Lower lobe of right lung (tissue), 2 donors: ENCODE data around the gene ZNF605. TPM values are rescaled to one million over a fixed set of nuclear protein-coding genes. Genes with fewer than 3 reads are reported as not detected.
A peak's percentile ranks its signal among the peaks of the same experiment; 100 is the strongest.
"Not testable (repeated sequence)": the region's sequence is repeated elsewhere in the genome, so short reads cannot be mapped to it uniquely, and the experiment has no call there.

ENCODE experiments used
- ATAC-seq, 2 donors: fragments of 200-7000 bp; cut with Tn5 transposase; one replicate each; pipeline ENCODE4 v1.9.1; 2020 to 2022; ENCODE audit warnings: mild to moderate bottlenecking in 2 of 2, moderate library complexity in 2 of 2
- DNase-seq: peaks from one replicate; pipeline ENCODE4 v3.0.0-alpha.2; 2020
- H3K27ac ChIP-seq: fragments of 200-600 bp; one replicate; pipeline ENCODE4 v1.8.0; 2022
- H3K27me3 ChIP-seq: fragments of 200-600 bp; one replicate; pipeline ENCODE4 v1.8.0; 2022; ENCODE audit warnings: low read depth
- H3K36me3 ChIP-seq: fragments of 200-600 bp; one replicate; pipeline ENCODE4 v1.8.0; 2022; ENCODE audit warnings: mild to moderate bottlenecking
- H3K4me1 ChIP-seq: fragments of 200-600 bp; one replicate; pipeline ENCODE4 v1.8.0; 2022
- H3K4me3 ChIP-seq: fragments of 200-600 bp; one replicate; pipeline ENCODE4 v1.8.0; 2022; ENCODE audit warnings: mild to moderate bottlenecking
- H3K9me3 ChIP-seq: fragments of 200-600 bp; one replicate; pipeline ENCODE4 v1.8.0; 2022
- intact Hi-C: fragments of 100-400 bp; cut with DNase I; formaldehyde crosslinking; loops from one replicate; pipeline ENCODE4 v1.11.0; 2022
- total RNA-seq: library from RNA; stranded (reverse); fragmentation: NEBNext Ultra II Directional; extraction: Animal tissue kit (Norgen Biotek cat#: 25700); gene quantifications from one replicate; pipeline ENCODE4 v1.2.1, GENCODE V29; 2021
- TF ChIP-seq, protein P1 (sequence below): fragments of 200-600 bp; IDR thresholded peaks from one replicate; pipeline ENCODE4 v1.8.0; 2022; ENCODE audit warnings: antibody characterized with exemption, mild to moderate bottlenecking
- donor health status: DM: no; HTN: yes; CAD: no; lungs with severe emphysema.

The ZNF605 gene
- total RNA-seq, 1 donor from 2014 or later: 13.3 TPM

DNA sequence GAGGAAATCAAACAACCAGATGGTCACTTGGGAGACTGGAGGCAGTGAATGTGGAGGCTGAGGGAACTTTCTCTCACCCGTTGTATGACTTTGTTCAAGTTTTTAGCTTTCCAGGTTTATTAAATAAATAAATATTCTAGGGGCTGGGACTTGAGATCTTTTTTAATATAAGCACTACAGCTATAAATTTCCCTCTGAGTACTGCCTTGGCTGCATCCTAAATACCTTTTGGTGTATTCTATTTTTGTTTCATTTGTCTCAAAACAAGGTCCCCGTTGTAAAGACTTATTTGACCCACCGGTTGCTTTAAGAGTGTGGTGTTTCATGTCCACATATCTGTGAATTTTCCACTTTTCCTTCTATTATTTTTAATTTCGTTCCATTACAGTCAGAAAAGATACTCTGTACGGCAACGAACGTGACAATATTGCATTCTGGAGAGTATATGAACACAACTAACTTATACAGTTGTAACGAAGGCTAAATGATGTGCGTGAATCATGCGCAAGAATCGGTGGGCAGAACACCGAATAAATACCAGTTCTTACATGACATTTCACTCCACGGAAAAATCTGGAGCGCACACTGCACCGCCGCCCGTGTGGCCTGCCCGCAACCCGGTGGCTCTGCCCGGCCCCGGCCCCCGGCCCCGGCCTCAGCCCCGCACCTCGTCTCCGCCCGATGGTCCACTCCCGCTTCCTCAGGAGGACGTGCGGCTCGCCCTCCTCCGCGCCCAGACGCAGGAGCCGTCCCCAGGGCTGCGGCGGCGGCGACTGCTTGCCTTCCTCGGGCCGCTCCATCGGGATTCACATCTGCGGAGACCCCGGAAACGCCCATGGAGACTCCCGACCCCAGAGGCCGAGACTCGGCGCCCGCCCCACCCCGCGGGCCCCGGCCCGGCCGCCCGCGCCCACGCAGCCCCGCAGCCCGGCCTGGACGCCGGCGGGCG is 69.3 kb downstream of the ZNF605 start:
- no peaks in the 10 kb centered on the region for H3K27me3 ChIP-seq
- H3K27ac ChIP-seq: peak overlapping the region; percentile 99
- peak; percentile 60 for DNase-seq
- TF ChIP-seq, protein P1, sequence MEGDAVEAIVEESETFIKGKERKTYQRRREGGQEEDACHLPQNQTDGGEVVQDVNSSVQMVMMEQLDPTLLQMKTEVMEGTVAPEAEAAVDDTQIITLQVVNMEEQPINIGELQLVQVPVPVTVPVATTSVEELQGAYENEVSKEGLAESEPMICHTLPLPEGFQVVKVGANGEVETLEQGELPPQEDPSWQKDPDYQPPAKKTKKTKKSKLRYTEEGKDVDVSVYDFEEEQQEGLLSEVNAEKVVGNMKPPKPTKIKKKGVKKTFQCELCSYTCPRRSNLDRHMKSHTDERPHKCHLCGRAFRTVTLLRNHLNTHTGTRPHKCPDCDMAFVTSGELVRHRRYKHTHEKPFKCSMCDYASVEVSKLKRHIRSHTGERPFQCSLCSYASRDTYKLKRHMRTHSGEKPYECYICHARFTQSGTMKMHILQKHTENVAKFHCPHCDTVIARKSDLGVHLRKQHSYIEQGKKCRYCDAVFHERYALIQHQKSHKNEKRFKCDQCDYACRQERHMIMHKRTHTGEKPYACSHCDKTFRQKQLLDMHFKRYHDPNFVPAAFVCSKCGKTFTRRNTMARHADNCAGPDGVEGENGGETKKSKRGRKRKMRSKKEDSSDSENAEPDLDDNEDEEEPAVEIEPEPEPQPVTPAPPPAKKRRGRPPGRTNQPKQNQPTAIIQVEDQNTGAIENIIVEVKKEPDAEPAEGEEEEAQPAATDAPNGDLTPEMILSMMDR: no peak
- H3K9me3 ChIP-seq: no peaks in the 10 kb centered on the region
- H3K36me3 ChIP-seq: peaks cover 33% of the 10 kb centered on the region
- peaks cover 20% of the 10 kb centered on the region for H3K4me1 ChIP-seq
- intact Hi-C loops: no loop called here
- H3K4me3 ChIP-seq: peak overlapping the region; percentile 86
- peak in 1 of 2 donors; percentile 3 for ATAC-seq

DNA sequence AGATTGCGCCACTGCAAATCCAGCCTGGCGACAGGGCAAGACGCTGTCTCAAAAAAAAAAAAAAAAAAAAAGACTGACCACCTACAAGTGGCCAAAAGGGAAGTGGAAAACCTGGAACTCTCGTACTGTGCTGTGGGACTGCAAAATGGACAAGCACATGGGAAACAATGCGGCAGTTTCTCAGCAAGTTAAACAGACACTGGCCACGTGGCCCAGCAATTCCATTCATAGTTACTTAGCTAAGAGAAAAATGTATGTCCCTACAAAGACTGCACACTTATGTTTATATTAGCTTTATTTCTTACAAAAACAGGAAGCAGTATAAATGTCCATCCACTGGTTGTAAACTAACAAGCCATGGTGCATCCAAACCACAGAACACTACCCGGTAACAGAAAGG is 74.3 kb downstream of the ZNF605 start:
- H3K9me3 ChIP-seq: no peaks in the 10 kb centered on the region
- peaks cover 63% of the 10 kb centered on the region for H3K36me3 ChIP-seq
- TF ChIP-seq, protein P1: no peak
- no peak overlapping the region for H3K27ac ChIP-seq
- intact Hi-C loops: no loop called here
- no peaks in the 10 kb centered on the region for H3K27me3 ChIP-seq
- peaks cover 13% of the 10 kb centered on the region for H3K4me1 ChIP-seq
- H3K4me3 ChIP-seq: no peak overlapping the region
- ATAC-seq: peak in 1 of 2 donors; percentile 14
- DNase-seq: no peak

DNA sequence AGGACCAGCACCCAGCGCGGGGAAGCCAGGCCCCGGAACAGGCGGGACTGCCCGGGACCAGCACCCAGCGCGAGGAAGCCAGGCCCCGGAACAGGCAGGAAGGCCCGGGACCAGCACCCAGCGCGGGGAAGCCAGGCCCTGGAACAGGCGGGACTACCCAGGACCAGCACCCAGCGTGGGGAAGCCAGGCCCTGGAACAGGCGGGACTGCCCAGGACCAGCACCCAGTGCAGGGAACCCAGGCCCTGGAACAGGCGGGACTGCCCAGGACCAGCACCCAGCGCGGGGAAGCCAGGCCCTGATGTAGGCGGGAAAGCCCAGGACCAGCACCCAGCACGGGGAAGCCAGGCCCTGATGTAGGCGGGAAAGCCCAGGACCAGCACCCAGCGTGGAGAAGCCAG is 81.5 kb downstream of the ZNF605 start:
- intact Hi-C loops, H3K27me3 ChIP-seq, H3K4me1 ChIP-seq, DNase-seq, H3K9me3 ChIP-seq, H3K4me3 ChIP-seq, ATAC-seq, H3K27ac ChIP-seq: not testable (repeated sequence)
- peaks cover 95% of the 10 kb centered on the region for H3K36me3 ChIP-seq

DNA sequence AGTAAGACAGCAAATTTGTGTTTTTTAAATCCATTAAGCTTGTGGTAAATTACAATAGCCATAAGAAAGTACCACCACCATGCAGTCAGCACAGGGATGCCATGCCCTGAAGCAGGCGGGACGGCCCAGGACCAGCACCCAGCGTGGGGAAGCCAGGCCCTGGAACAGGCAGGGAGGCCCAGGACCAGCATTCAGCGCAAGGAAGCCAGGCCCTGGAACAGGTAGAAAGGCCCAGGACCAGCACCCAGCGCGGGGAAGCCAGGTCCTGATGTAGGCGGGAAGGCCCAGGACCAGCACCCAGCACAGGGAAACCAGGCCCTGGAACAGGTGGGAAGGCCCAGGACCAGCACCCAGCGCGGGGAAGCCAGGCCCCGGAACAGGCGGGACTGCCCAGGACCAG is 81.9 kb downstream of the ZNF605 start:
- DNase-seq: no peak
- TF ChIP-seq, protein P1: no peak
- H3K27ac ChIP-seq: no peak overlapping the region
- no peaks in the 10 kb centered on the region for H3K4me1 ChIP-seq
- H3K36me3 ChIP-seq: peaks cover 95% of the 10 kb centered on the region
- no peak for ATAC-seq
- intact Hi-C loops: no loop called here
- H3K27me3 ChIP-seq: no peaks in the 10 kb centered on the region
- H3K4me3 ChIP-seq: no peak overlapping the region
- no peaks in the 10 kb centered on the region for H3K9me3 ChIP-seq

DNA sequence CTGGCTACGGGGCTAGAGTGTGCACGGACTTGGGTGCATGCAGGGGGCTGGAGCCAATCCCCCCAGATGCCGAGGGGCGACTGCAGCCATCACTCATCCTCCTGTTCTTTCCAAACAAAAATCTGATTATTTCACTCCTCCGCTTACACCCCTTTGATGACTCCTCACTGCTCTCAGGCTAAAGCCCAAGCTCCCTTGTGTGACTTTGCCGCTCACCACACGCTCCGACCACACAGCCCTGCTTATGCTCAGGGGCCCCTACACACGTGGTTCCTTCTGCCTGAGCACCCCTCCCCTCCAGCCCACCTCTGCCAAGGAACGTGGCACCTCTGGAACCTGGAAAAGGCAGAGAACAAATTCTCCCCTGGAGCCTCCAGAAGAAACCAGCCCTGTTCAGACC is 82.4 kb downstream of the ZNF605 start:
- ATAC-seq (no peak), DNase-seq (no peak)
- no peaks in the 10 kb centered on the region for H3K9me3 ChIP-seq
- intact Hi-C loops: no loop called here
- H3K27ac ChIP-seq: no peak overlapping the region
- peaks cover 92% of the 10 kb centered on the region for H3K36me3 ChIP-seq
- H3K4me1 ChIP-seq: no peaks in the 10 kb centered on the region
- TF ChIP-seq, protein P1: no peak
- no peak overlapping the region for H3K4me3 ChIP-seq
- H3K27me3 ChIP-seq: no peaks in the 10 kb centered on the region

DNA sequence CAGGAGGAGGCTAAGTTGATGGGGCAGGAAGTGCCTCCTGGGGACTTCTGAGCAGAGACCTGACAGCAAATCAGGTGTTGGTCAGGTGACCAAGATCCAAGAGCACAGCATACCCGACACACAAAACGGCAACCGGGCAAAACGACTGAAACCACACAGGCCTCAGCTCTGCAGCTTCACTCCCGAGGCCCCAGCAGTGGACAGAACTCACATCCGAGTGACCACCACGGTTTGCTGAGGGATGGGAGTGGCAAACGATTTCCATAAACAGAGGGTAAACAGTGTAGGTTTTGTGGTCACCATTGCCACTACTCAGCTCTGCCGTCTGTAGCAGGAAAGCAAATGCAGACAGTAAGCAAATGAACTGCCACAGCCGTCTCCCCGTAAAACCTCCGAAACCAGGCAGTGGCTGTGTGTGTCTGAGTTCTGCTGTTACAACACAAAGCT is 83.1 kb downstream of the ZNF605 start:
- H3K27me3 ChIP-seq: no peaks in the 10 kb centered on the region
- no peaks in the 10 kb centered on the region for H3K9me3 ChIP-seq
- H3K4me1 ChIP-seq: no peaks in the 10 kb centered on the region
- H3K27ac ChIP-seq: no peak overlapping the region
- H3K4me3 ChIP-seq: no peak overlapping the region
- TF ChIP-seq, protein P1: no peak
- ATAC-seq (peak in 1 of 2 donors; percentile 14), DNase-seq (no peak)
- intact Hi-C loops: no loop called here
- peaks cover 91% of the 10 kb centered on the region for H3K36me3 ChIP-seq
